GM18517 (cell line): Measurements from ENCODE around the gene SPEG.

Experiments
- ATAC-seq: cut with Tn5 transposase; IDR thresholded peaks from one replicate; pipeline ENCODE4 v1.9.1; 2021; ENCODE audit warnings: mild to moderate bottlenecking, moderate library complexity; ENCODE audit not compliant: unreplicated experiment

The SPEG gene

DNA sequence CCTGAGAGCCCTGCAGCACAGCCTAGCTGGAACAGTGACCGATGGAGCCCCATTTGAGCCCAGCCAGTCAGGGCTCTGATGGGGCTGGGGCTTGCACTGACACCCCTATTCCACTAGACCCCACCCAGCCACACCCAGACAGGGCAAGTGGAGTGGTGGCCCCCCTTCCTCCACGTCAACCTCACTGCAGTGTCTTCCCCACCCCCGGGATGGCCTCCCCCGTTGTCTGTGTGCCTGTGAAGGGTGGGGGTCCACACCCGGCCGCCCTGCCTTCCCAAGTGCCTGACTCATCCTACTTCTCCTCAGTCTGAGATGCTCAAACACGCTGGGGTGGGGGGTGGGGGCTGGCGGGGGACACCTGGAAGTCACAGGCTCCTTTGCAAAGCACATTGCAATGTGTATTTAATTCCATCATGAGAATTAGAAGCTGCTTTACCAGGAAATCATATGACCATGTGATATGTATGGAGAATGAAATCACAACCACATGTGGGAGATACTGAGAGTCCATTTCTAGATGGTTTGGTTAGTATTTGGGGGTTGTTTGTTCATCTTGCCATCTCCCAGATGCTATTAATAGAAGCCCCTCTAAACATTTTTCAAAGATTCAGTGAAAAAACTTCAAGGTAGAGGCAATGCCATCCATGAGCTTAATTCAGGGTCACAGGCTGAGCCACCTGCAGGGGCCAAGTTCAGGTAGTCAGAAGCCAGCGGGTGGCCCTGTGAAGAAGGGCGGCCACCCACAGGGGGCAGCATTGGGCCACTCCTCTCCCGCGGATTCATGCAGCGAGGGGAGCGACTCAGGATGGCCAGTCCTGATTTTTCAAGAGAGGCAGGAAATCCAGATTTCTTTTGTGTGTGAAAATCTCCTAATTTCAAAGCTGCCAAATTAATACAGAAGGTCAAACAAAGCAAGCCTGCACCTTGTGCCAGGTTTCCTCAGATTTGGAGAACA, 41.3 kb downstream of the SPEG start:
- ATAC-seq, result no peak

GRCh38 chr2:219476652-219477151, 42.1 kb downstream of the SPEG start:
- ATAC-seq, result no peak

GRCh38 chr2:219477179-219477578, 42.5 kb downstream of the SPEG start:
- ATAC-seq, result no peak

- no peak for ATAC-seq
These were observed 43.2 kb downstream of the SPEG start for GRCh38 chr2:219477815-219478214.

GRCh38 chr2:219478916-219479315, 44.3 kb downstream of the SPEG start:
- no peak for ATAC-seq

GRCh38 chr2:219480004-219480403, 45.4 kb downstream of the SPEG start:
- ATAC-seq, result no peak

DNA sequence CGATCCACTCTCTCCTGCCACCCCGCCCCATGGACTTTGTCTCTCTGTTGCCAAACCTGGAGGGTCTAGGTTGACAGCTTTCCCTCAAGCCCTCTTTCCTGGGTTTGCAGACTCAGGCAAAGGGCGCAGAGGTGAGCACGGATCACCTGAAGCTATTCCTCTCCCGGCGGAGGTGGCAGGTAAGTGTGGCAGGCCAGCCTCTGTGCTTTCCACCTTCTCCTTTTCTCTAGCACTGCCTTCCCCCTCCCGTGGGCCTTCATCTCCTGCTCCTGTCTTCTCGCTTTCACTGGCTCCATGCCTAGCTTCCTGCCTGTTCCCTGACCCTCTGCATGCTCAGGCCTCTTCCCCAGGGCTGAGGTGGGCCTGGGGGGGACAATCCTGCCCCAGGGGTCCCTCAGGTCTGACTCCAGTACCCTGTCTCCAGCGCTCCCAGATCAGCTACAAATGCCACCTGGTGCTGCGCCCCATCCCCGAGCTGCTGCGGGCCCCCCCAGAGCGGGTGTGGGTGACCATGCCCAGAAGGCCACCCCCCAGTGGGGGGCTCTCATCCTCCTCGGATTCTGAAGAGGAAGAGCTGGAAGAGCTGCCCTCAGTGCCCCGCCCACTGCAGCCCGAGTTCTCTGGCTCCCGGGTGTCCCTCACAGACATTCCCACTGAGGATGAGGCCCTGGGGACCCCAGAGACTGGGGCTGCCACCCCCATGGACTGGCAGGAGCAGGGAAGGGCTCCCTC, 48.2 kb downstream of the SPEG start:
- ATAC-seq, result no peak

DNA sequence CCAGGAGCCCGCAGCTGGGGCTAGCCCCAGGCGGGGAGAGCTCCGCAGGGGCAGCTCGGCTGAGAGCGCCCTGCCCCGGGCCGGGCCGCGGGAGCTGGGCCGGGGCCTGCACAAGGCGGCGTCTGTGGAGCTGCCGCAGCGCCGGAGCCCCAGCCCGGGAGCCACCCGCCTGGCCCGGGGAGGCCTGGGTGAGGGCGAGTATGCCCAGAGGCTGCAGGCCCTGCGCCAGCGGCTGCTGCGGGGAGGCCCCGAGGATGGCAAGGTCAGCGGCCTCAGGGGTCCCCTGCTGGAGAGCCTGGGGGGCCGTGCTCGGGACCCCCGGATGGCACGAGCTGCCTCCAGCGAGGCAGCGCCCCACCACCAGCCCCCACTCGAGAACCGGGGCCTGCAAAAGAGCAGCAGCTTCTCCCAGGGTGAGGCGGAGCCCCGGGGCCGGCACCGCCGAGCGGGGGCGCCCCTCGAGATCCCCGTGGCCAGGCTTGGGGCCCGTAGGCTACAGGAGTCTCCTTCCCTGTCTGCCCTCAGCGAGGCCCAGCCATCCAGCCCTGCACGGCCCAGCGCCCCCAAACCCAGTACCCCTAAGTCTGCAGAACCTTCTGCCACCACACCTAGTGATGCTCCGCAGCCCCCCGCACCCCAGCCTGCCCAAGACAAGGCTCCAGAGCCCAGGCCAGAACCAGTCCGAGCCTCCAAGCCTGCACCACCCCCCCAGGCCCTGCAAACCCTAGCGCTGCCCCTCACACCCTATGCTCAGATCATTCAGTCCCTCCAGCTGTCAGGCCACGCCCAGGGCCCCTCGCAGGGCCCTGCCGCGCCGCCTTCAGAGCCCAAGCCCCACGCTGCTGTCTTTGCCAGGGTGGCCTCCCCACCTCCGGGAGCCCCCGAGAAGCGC, 49.1 kb downstream of the SPEG start:
- ATAC-seq, result no peak

- no peak for ATAC-seq
These were observed 49.9 kb downstream of the SPEG start for GRCh38 chr2:219484343-219485200.

DNA sequence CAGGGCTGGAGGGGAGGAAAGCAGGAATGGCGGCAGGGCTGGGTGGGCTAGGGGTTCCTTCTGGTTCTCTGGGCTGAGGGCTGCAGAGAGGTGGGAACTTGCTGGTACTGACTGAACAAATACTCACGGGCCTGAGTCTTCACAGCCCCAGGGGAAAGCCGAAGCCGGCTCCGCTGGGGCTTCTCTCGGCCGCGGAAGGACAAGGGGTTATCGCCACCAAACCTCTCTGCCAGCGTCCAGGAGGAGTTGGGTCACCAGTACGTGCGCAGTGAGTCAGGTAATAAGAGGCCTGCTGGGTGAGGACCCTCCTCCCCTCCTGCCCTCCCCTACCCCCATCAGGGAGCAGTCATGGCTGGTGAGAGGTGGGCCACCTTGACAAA, 50.5 kb downstream of the SPEG start:
- no peak for ATAC-seq

- no peak for ATAC-seq
These were observed 51.8 kb downstream of the SPEG start for GRCh38 chr2:219486380-219486959.

DNA sequence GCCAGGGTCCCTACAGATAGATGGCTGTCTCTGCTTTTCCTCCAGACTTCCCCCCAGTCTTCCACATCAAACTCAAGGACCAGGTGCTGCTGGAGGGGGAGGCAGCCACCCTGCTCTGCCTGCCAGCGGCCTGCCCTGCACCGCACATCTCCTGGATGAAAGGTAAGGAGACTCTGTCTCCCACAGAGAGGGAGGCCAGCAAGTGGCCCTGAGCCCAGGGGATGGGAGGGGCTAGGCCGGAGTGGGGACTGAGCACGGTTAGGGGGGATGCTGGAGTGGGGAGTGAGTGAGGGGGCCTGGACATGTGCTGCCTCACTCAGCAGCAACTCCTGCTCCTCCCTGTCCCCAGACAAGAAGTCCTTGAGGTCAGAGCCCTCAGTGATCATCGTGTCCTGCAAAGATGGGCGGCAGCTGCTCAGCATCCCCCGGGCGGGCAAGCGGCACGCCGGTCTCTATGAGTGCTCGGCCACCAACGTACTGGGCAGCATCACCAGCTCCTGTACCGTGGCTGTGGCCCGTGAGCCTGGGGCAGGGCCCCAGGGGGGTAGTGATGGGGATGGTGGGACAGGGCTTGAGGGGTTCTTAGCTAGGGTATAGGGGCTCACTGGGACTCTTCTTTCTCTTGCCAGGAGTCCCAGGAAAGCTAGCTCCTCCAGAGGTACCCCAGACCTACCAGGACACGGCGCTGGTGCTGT, 53.7 kb downstream of the SPEG start:
- no peak for ATAC-seq

DNA sequence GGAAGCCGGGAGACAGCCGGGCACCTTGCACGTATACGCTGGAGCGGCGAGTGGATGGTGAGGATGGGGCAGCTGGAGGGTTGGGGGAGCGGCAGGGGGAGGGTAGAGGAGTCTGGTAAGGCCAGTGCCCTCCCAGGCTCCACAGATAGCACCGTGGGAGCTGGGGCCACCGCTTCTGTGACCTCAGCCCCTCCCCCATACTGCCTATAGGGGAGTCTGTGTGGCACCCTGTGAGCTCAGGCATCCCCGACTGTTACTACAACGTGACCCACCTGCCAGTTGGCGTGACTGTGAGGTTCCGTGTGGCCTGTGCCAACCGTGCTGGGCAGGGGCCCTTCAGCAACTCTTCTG, 54.2 kb downstream of the SPEG start:
- ATAC-seq, result no peak

- ATAC-seq, result no peak
These were observed 54.7 kb downstream of the SPEG start for GRCh38 chr2:219489315-219489714.

DNA sequence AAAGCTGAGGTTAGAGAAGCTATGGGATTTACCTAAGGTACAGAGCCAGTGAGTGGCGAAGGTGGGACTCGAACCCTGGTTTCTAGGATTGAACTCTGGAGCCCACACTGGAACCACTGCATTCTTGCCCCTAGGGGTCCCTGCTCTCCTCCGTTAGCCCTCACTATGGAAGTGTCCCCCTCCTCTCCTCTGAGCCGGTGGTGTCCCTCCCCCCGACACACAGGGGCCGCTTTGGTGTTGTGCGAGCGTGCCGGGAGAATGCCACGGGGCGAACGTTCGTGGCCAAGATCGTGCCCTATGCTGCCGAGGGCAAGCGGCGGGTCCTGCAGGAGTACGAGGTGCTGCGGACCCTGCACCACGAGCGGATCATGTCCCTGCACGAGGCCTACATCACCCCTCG, 55.5 kb downstream of the SPEG start:
- ATAC-seq, result no peak

- ATAC-seq, result no peak
These were observed 56.0 kb downstream of the SPEG start for GRCh38 chr2:219490600-219491130.

DNA sequence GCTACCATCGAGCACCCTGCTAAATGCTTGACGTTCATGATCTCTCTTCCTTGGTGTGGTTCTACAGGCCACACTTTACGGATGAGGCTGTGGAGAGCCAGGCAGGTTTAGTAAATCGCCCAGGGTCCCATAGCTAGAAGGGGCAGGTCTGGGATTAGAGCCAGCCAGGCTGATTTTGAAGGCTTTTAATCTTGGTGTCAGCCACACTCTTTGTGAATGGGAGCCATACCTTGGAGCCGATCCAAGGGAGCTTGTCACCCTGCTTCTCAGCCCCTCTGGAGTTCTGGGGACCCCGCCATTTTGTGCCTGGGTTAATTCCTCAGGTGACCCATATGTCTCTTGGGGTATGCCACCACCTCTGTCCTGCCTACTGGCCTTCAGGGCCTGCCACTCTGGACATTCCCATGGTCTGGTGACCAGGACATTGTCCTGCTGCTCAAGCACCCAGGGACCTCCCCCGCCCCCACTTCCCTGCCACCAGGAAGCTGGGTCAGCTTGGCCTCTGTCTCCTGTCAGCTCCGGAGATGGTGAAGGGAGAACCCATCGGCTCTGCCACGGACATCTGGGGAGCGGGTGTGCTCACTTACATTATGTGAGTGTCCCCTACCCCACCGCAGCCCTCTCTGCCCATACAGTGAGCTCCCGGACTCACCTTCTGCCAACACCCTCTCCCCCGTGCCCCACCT, 56.8 kb downstream of the SPEG start:
- ATAC-seq, result no peak

DNA sequence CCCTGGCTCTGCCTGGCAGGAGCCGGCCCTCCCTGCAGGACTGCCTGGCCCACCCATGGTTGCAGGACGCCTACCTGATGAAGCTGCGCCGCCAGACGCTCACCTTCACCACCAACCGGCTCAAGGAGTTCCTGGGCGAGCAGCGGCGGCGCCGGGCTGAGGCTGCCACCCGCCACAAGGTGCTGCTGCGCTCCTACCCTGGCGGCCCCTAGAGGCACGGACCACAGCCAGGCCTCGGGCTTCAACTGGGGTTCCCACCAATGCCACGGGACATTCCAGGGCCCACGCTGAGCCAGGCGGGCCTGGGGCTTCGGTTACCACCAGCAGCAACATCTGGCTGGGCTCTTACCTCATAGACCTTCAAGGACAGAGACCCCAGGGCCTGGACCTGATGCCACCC, 57.9 kb downstream of the SPEG start:
- ATAC-seq, result no peak
